GM23338 (cell line): ENCODE results near the gene MAN1C1. TPM values are rescaled to one million over a fixed set of nuclear protein-coding genes. Genes with fewer than 3 reads are reported as not detected.

Source experiments
- ATAC-seq: fragments of 200-7000 bp; cut with Tn5 transposase; 3 replicates; pipeline ENCODE4 v1.9.1; 2020
- DNase-seq: peaks from one replicate; pipeline ENCODE4 v3.0.0-alpha.2; 2015; ENCODE audit warnings: low spot score
- H2AFZ ChIP-seq: fragments of 200-600 bp; sonication (generic); 2 replicates; pipeline ENCODE4 v1.8.0; 2016; ENCODE audit warnings: antibody characterized with exemption, mild to moderate bottlenecking, moderate library complexity
- H3F3A ChIP-seq: fragments of 200-600 bp; sonication (generic); replicated peaks from 2 replicates; pipeline ENCODE4 v1.8.0; 2017; ENCODE audit warnings: antibody characterized with exemption, mixed run types, low read depth
- H3K27ac ChIP-seq: fragments of 200-600 bp; sonication (generic); 2 replicates; pipeline ENCODE4 v1.6.1; 2016; ENCODE audit warnings: low read depth
- H3K27me3 ChIP-seq: fragments of 200-600 bp; sonication (generic); 2 replicates; pipeline ENCODE4 v1.8.0; 2016; ENCODE audit warnings: mild to moderate bottlenecking, mixed run types, moderate library complexity; ENCODE audit not compliant: insufficient read depth
- H3K36me3 ChIP-seq: fragments of 200-600 bp; sonication (generic); 2 replicates; pipeline ENCODE4 v1.8.0; 2016; ENCODE audit warnings: mild to moderate bottlenecking; ENCODE audit not compliant: insufficient read depth
- H3K4me1 ChIP-seq: fragments of 200-600 bp; sonication (generic); 2 replicates; pipeline ENCODE4 v1.8.0; 2016; ENCODE audit warnings: mild to moderate bottlenecking, moderate library complexity; ENCODE audit not compliant: insufficient read depth
- H3K4me2 ChIP-seq: fragments of 200-600 bp; sonication (generic); 2 replicates; pipeline ENCODE4 v1.7.1; 2017; ENCODE audit warnings: mixed run types
- H3K4me3 ChIP-seq: fragments of 200-600 bp; sonication (generic); 2 replicates; pipeline ENCODE4 v1.6.1; 2016; ENCODE audit warnings: mixed run types
- H3K79me2 ChIP-seq: fragments of 200-600 bp; sonication (generic); replicated peaks from 2 replicates; pipeline ENCODE4 v1.8.0; 2017; ENCODE audit warnings: mild to moderate bottlenecking; ENCODE audit not compliant: insufficient read depth
- H3K9me2 ChIP-seq: fragments of 200-600 bp; sonication (generic); 2 replicates; pipeline ENCODE4 v1.8.0; 2017; ENCODE audit not compliant: insufficient read depth
- H4K20me1 ChIP-seq: fragments of 200-600 bp; sonication (generic); replicated peaks from 2 replicates; pipeline ENCODE4 v1.8.0; 2017; ENCODE audit warnings: mild to moderate bottlenecking; ENCODE audit not compliant: insufficient read depth
- H3K27ac Mint-ChIP-seq: 2 replicates; pipeline ENCODE4 v1.8.0; 2020; ENCODE audit warnings: inconsistent platforms, mild to moderate bottlenecking, moderate library complexity, mixed read lengths
- H3K27me3 Mint-ChIP-seq: 3 replicates; pipeline ENCODE4 v1.8.0; 2022; ENCODE audit warnings: low read depth, mild to moderate bottlenecking, moderate library complexity, mixed read lengths, inconsistent platforms; ENCODE audit not compliant: insufficient read depth, poor library complexity
- H3K36me3 Mint-ChIP-seq: 3 replicates; pipeline ENCODE4 v1.8.0; 2021; ENCODE audit warnings: low read depth, mild to moderate bottlenecking, inconsistent platforms, moderate library complexity, mixed read lengths
- H3K4me1 Mint-ChIP-seq: 3 replicates; pipeline ENCODE4 v1.8.0; 2020; ENCODE audit warnings: mild to moderate bottlenecking, inconsistent platforms, mixed read lengths
- H3K4me3 Mint-ChIP-seq: 3 replicates; pipeline ENCODE4 v1.8.0; 2021; ENCODE audit warnings: moderate library complexity, mild to moderate bottlenecking, inconsistent platforms, mixed read lengths
- H3K9me3 Mint-ChIP-seq: 3 replicates; pipeline ENCODE4 v1.8.0; 2020; ENCODE audit warnings: moderate library complexity, mild to moderate bottlenecking, inconsistent platforms, mixed read lengths
- CREB1 ChIP-seq: fragments of 250-450 bp; sonication (Bioruptor Pico); IDR thresholded peaks from 2 replicates; pipeline ENCODE4 v1.5.0; 2020; ENCODE audit warnings: low read depth, mild to moderate bottlenecking, moderate library complexity
- CTCF ChIP-seq, 2 experiments: fragments of 200-600 bp in 1 of 2; sonication (generic) in 1 of 2; conservative IDR thresholded peaks; 2 replicates each; pipeline versions ENCODE4 v1.5.1 to v1.6.1; 2016 to 2017; ENCODE audit warnings: antibody characterized with exemption in 2 of 2, low read depth in 2 of 2, mild to moderate bottlenecking in 2 of 2, moderate library complexity in 1 of 2
- ETS1 ChIP-seq: IDR thresholded peaks from 2 replicates; pipeline ENCODE4 v1.6.1; 2016; ENCODE audit warnings: antibody characterized with exemption
- EZH2phosphoT487 ChIP-seq: fragments of 200-600 bp; sonication (generic); IDR thresholded peaks from one replicate; pipeline ENCODE4 v1.8.1; 2018; ENCODE audit warnings: antibody characterized with exemption; ENCODE audit not compliant: unreplicated experiment
- JUNB ChIP-seq: IDR thresholded peaks from one replicate; pipeline ENCODE4 v1.6.1; 2016; ENCODE audit warnings: antibody characterized with exemption; ENCODE audit not compliant: unreplicated experiment
- NANOG ChIP-seq: IDR thresholded peaks from 2 replicates; pipeline ENCODE4 v1.6.1; 2016; ENCODE audit warnings: antibody characterized with exemption, borderline replicate concordance
- POLR2AphosphoS5 ChIP-seq: IDR thresholded peaks from 2 replicates; pipeline ENCODE4 v1.6.1; 2016; ENCODE audit warnings: antibody characterized with exemption, low read depth
- STAT1 ChIP-seq: IDR thresholded peaks from one replicate; pipeline ENCODE4 v1.6.1; 2016; ENCODE audit warnings: antibody characterized with exemption; ENCODE audit not compliant: unreplicated experiment
- ZNF114 ChIP-seq: fragments of 250-450 bp; sonication (Bioruptor Pico); IDR thresholded peaks from 2 replicates; pipeline ENCODE4 v1.5.0; 2020; ENCODE audit warnings: mild to moderate bottlenecking, moderate library complexity
- polyA plus RNA-seq: library from polyadenylated mRNA; unstranded; fragments of >200 nt; fragmentation: Nextera tagmentation; extraction: Ambion mirVana; gene quantifications from 2 replicates; pipeline ENCODE4 v1.2.1, GENCODE V29; 2016
- total RNA-seq: library from RNA; depleted of rRNA; stranded (reverse); fragments of >200 nt; shearing (Covaris generic); gene quantifications from 2 replicates; pipeline ENCODE4 v1.2.3, GENCODE V29; 2014
- TF ChIP-seq, protein P1 (sequence below): fragments of 250-450 bp; sonication (Bioruptor Pico); IDR thresholded peaks from 2 replicates; pipeline ENCODE4 v1.5.0; 2020; ENCODE audit warnings: mild to moderate bottlenecking, moderate library complexity
- TF ChIP-seq, protein P2 (sequence below): IDR thresholded peaks from one replicate; pipeline ENCODE4 v1.6.1; 2018; ENCODE audit warnings: antibody characterized with exemption; ENCODE audit not compliant: unreplicated experiment

The MAN1C1 gene
- total and polyA plus RNA-seq, 2 experiments from 2014 or later, result 5.4 to 13.6 TPM

DNA sequence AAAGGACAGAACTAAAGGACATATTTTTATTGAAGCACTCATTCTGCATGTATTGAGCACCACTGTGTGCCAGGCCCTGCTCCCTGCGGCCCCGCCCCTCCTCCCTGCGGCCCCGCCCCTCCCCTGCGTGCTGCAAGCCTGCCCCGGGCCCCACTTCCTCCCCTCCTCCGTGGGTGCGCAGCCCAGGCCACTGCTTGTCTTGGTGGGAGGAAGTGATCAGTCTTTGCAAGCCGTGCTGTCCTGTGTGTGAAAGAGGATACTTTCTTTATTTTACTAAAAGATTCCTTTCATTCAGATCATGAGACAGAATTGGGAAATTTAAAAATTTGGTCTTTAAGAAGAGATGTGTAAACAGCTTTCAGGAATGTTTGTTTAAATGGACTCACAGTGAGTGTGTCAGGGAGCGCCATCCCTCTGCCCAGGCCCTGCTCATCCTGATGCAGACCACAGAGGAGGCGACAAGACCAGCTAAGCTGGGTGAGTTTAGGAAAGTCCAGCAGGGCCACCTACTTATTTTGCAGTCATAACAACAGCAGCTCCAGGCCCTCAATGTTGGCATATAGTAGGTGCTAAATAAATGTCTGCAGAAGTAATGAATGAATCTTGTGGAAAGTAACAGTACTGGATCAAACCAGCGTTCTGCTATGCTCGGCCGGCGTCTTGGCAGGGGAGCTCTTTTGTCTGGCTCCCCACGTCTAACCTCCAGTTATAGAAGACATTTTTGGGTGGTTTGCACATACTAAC, 95.1 kb downstream of the MAN1C1 start:
- H3K9me3 Mint-ChIP-seq, result peaks cover 3% of the 10 kb centered on the region; the same call in 2 of the 3 replicates
- H3K4me1 Mint-ChIP-seq, result peaks cover 36% of the 10 kb centered on the region
- Histone ChIP-seq H4K20me1 (no peaks in the 10 kb centered on the region), H3K9me2 (peaks cover 6% of the 10 kb centered on the region; the same call in 1 of the 2 replicates), H3K27me3 (no peaks in the 10 kb centered on the region), H3K4me1 (peaks cover 17% of the 10 kb centered on the region), H3K4me3 (no peak overlapping the region), H3K27ac (no peak overlapping the region), H3K36me3 (no peaks in the 10 kb centered on the region), H3F3A (0 out of 2 replicates have a peak, but pooled peaks cover 3% of the 10 kb centered on the region), H3K79me2 (no peaks in the 10 kb centered on the region), H3K4me2 (no peak overlapping the region), H2AFZ (no peak overlapping the region)
- ATAC-seq (no peak), DNase-seq (no peak)
- TF ChIP-seq POLR2AphosphoS5 (no peak), STAT1 (no peak), NANOG (no peak), JUNB (no peak), EZH2phosphoT487 (no peak), ZNF114 (no peak), CREB1 (CRISPR knock-in tag) (no peak), ETS1 (no peak), CTCF (conservative IDR thresholded peaks at IDR 0.05; ENCODE audit: low read depth in 2 of 2) (no peak)
- TF ChIP-seq, protein P1, sequence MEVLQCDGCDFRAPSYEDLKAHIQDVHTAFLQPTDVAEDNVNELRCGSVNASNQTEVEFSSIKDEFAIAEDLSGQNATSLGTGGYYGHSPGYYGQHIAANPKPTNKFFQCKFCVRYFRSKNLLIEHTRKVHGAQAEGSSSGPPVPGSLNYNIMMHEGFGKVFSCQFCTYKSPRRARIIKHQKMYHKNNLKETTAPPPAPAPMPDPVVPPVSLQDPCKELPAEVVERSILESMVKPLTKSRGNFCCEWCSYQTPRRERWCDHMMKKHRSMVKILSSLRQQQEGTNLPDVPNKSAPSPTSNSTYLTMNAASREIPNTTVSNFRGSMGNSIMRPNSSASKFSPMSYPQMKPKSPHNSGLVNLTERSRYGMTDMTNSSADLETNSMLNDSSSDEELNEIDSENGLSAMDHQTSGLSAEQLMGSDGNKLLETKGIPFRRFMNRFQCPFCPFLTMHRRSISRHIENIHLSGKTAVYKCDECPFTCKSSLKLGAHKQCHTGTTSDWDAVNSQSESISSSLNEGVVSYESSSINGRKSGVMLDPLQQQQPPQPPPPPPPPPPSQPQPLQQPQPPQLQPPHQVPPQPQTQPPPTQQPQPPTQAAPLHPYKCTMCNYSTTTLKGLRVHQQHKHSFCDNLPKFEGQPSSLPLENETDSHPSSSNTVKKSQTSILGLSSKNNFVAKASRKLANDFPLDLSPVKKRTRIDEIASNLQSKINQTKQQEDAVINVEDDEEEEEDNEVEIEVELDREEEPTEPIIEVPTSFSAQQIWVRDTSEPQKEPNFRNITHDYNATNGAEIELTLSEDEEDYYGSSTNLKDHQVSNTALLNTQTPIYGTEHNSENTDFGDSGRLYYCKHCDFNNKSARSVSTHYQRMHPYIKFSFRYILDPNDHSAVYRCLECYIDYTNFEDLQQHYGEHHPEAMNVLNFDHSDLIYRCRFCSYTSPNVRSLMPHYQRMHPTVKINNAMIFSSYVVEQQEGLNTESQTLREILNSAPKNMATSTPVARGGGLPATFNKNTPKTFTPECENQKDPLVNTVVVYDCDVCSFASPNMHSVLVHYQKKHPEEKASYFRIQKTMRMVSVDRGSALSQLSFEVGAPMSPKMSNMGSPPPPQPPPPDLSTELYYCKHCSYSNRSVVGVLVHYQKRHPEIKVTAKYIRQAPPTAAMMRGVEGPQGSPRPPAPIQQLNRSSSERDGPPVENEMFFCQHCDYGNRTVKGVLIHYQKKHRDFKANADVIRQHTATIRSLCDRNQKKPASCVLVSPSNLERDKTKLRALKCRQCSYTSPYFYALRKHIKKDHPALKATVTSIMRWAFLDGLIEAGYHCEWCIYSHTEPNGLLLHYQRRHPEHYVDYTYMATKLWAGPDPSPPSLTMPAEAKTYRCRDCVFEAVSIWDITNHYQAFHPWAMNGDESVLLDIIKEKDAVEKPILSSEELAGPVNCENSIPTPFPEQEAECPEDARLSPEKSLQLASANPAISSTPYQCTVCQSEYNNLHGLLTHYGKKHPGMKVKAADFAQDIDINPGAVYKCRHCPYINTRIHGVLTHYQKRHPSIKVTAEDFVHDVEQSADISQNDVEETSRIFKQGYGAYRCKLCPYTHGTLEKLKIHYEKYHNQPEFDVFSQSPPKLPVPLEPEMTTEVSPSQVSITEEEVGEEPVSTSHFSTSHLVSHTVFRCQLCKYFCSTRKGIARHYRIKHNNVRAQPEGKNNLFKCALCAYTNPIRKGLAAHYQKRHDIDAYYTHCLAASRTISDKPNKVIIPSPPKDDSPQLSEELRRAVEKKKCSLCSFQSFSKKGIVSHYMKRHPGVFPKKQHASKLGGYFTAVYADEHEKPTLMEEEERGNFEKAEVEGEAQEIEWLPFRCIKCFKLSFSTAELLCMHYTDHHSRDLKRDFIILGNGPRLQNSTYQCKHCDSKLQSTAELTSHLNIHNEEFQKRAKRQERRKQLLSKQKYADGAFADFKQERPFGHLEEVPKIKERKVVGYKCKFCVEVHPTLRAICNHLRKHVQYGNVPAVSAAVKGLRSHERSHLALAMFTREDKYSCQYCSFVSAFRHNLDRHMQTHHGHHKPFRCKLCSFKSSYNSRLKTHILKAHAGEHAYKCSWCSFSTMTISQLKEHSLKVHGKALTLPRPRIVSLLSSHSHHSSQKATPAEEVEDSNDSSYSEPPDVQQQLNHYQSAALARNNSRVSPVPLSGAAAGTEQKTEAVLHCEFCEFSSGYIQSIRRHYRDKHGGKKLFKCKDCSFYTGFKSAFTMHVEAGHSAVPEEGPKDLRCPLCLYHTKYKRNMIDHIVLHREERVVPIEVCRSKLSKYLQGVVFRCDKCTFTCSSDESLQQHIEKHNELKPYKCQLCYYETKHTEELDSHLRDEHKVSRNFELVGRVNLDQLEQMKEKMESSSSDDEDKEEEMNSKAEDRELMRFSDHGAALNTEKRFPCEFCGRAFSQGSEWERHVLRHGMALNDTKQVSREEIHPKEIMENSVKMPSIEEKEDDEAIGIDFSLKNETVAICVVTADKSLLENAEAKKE, result no peak
- TF ChIP-seq, protein P2, sequence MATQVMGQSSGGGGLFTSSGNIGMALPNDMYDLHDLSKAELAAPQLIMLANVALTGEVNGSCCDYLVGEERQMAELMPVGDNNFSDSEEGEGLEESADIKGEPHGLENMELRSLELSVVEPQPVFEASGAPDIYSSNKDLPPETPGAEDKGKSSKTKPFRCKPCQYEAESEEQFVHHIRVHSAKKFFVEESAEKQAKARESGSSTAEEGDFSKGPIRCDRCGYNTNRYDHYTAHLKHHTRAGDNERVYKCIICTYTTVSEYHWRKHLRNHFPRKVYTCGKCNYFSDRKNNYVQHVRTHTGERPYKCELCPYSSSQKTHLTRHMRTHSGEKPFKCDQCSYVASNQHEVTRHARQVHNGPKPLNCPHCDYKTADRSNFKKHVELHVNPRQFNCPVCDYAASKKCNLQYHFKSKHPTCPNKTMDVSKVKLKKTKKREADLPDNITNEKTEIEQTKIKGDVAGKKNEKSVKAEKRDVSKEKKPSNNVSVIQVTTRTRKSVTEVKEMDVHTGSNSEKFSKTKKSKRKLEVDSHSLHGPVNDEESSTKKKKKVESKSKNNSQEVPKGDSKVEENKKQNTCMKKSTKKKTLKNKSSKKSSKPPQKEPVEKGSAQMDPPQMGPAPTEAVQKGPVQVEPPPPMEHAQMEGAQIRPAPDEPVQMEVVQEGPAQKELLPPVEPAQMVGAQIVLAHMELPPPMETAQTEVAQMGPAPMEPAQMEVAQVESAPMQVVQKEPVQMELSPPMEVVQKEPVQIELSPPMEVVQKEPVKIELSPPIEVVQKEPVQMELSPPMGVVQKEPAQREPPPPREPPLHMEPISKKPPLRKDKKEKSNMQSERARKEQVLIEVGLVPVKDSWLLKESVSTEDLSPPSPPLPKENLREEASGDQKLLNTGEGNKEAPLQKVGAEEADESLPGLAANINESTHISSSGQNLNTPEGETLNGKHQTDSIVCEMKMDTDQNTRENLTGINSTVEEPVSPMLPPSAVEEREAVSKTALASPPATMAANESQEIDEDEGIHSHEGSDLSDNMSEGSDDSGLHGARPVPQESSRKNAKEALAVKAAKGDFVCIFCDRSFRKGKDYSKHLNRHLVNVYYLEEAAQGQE, result no peak
- H3K36me3 Mint-ChIP-seq, result no peaks in the 10 kb centered on the region
- peaks cover 4% of the 10 kb centered on the region for H3K27me3 Mint-ChIP-seq
- H3K4me3 Mint-ChIP-seq, result no peak overlapping the region
- H3K27ac Mint-ChIP-seq, result no peak overlapping the region
